H1 (cell line): Measurements from ENCODE around the gene CASP12. TPM values are rescaled to one million over a fixed set of nuclear protein-coding genes. Genes with fewer than 3 reads are reported as not detected.

Experiments used
- JUND ChIP-seq: IDR thresholded peaks from 2 replicates; pipeline ENCODE4 v1.6.1; 2011; ENCODE audit warnings: mild to moderate bottlenecking, improper control_type of control experiment, low read length
- KDM4A ChIP-seq: IDR thresholded peaks from one replicate; pipeline ENCODE4 v1.7.1; 2012; ENCODE audit warnings: low read depth, mild to moderate bottlenecking, moderate library complexity, low read length, inconsistent platforms; ENCODE audit not compliant: severe bottlenecking
- TBP ChIP-seq: IDR thresholded peaks from 2 replicates; pipeline ENCODE4 v1.6.1; 2011; ENCODE audit warnings: low read depth, low read length, improper control_type of control experiment
- polyA plus RNA-seq, 7 experiments: library from polyadenylated mRNA; depleted of rRNA in 3 of 7; stranded (reverse) in 5 of 7; unstranded in 2 of 7; fragments of >200 nt in 5 of 7; fragments of 200-250 nt in 2 of 7; gene quantifications; 1 replicate in 5 of 7; 2 replicates in 1 of 7; 4 replicates in 1 of 7; pipeline versions ENCODE4 v1.2.1 to v1.2.3, GENCODE V29; 2011 to 2013; ENCODE audit warnings: missing spikeins in 2 of 7, mixed read lengths in 2 of 7
- total RNA-seq: library from RNA; stranded (reverse); fragmentation: NEBNext Ultra II Directional; extraction: Animal tissue kit (Norgen Biotek cat#: 25700); gene quantifications from 2 replicates; pipeline ENCODE4 v1.2.1, GENCODE V29; 2021

CASP12 gene
- total and polyA plus RNA-seq, 2 of the 8 experiments (the other 6 are each of a cell fraction or from before 2014, with no cell fraction given) = not detected

GRCh38 chr11:104841973-104842525 is 56.2 kb downstream of the CASP12 start (continued):
- TF ChIP-seq TBP = no peak
- no peak for TF ChIP-seq KDM4A
- no peak for TF ChIP-seq JUND
- TF ChIP-seq, all 59 proteins: peak for 0
